Keratinocyte (primary cell): ENCODE data around the gene RNPS1. TPM values are rescaled to one million over a fixed set of nuclear protein-coding genes. Genes with fewer than 3 reads are reported as not detected.

Source experiments
- DNase-seq: peaks from one replicate; pipeline ENCODE4 v3.0.0-alpha.2; 2011; ENCODE audit warnings: low read depth, missing footprints, low spot score
- FAIRE-seq: peaks from 2 replicates; lab custom pipeline; 2011; peaks lifted over from hg19 to GRCh38; lab: Jason Lieb, UNC
- H2AFZ ChIP-seq: 2 replicates; pipeline ENCODE4 v1.6.0; 2012; ENCODE audit warnings: low read length, control low read depth, inconsistent platforms; ENCODE audit not compliant: control insufficient read depth
- H3K27ac ChIP-seq: 2 replicates; pipeline ENCODE4 v1.5.1; 2011; ENCODE audit warnings: low read length; ENCODE audit not compliant: control insufficient read depth, insufficient read depth
- H3K27me3 ChIP-seq: 3 replicates; pipeline ENCODE4 v1.6.0; 2011; ENCODE audit warnings: low read length; ENCODE audit not compliant: control insufficient read depth, insufficient read depth; ENCODE audit errors: extremely low read depth
- H3K36me3 ChIP-seq, 2 experiments: 2 replicates in 1 of 2; 3 replicates in 1 of 2; pipeline ENCODE4 v1.5.1; 2011; ENCODE audit warnings: low read length in 2 of 2, mild to moderate bottlenecking in 1 of 2; ENCODE audit not compliant: control insufficient read depth in 2 of 2, insufficient read depth in 2 of 2; ENCODE audit errors: extremely low read depth in 1 of 2
- H3K4me1 ChIP-seq: 3 replicates; pipeline ENCODE4 v1.5.1; 2011; ENCODE audit warnings: low read length; ENCODE audit not compliant: control insufficient read depth, insufficient read depth; ENCODE audit errors: extremely low read depth
- H3K4me2 ChIP-seq: 3 replicates; pipeline ENCODE4 v1.6.0; 2011; ENCODE audit warnings: low read depth, low read length; ENCODE audit not compliant: control insufficient read depth, insufficient read depth; ENCODE audit errors: extremely low read depth
- H3K4me3 ChIP-seq, 3 experiments: fragments of 200-600 bp in 1 of 3; sonication (generic) in 1 of 3; 2 replicates in 2 of 3; 3 replicates in 1 of 3; pipeline ENCODE4 v1.5.1; 2011 to 2016; ENCODE audit warnings: low read length in 3 of 3, mild to moderate bottlenecking in 3 of 3, control low read depth in 2 of 3, inconsistent platforms in 1 of 3, low read depth in 1 of 3, mixed read lengths in 1 of 3, mixed run types in 1 of 3, moderate library complexity in 1 of 3; ENCODE audit not compliant: control insufficient read depth in 2 of 3, insufficient read depth in 2 of 3; ENCODE audit errors: extremely low read depth in 1 of 3
- H3K79me2 ChIP-seq: 2 replicates; pipeline ENCODE4 v1.6.0; 2012; ENCODE audit warnings: low read length; ENCODE audit not compliant: control insufficient read depth, insufficient read depth
- H3K9ac ChIP-seq: 3 replicates; pipeline ENCODE4 v1.6.0; 2011; ENCODE audit warnings: low read length; ENCODE audit not compliant: control insufficient read depth, insufficient read depth; ENCODE audit errors: extremely low read depth
- H3K9me1 ChIP-seq: 3 replicates; pipeline ENCODE4 v1.6.0; 2011; ENCODE audit warnings: low read length; ENCODE audit not compliant: control insufficient read depth, insufficient read depth; ENCODE audit errors: extremely low read depth
- H3K9me3 ChIP-seq: 2 replicates; pipeline ENCODE4 v1.5.1; 2012; ENCODE audit warnings: low read depth, low read length; ENCODE audit not compliant: control insufficient read depth
- H4K20me1 ChIP-seq: 3 replicates; pipeline ENCODE4 v1.6.0; 2011; ENCODE audit warnings: low read length; ENCODE audit not compliant: control insufficient read depth, insufficient read depth; ENCODE audit errors: extremely low read depth
- EZH2 ChIP-seq: IDR thresholded peaks from one replicate; pipeline ENCODE4 v1.6.1; 2012; ENCODE audit warnings: inconsistent platforms, mild to moderate bottlenecking, low read length, moderate library complexity
- dilution Hi-C: fragments of 300-500 bp; cut with MboI; formaldehyde crosslinking; loops from one replicate; pipeline ENCODE4 v1.7.0; 2020; ENCODE audit warnings: low sequenced_read_pairs; ENCODE audit not compliant: extremely low pct_ligation_motif_present
- polyA plus RNA-seq, 5 experiments: library from polyadenylated mRNA; depleted of rRNA in 3 of 5; stranded (reverse) in 3 of 5; stranded (forward) in 1 of 5; unstranded in 1 of 5; fragments of >200 nt; gene quantifications; 1 replicate in 1 of 5; 2 replicates in 3 of 5; 3 replicates in 1 of 5; pipeline versions ENCODE4 v1.2.1 to v1.2.3, GENCODE V29; 2011 to 2012; ENCODE audit warnings: missing spikeins in 2 of 5, low read depth in 1 of 5, low replicate concordance in 1 of 5
- TF ChIP-seq, protein P1 (sequence below), 3 experiments: IDR thresholded peaks in 1 of 3; conservative IDR thresholded peaks in 1 of 3; optimal IDR thresholded peaks in 1 of 3; 2 replicates in 2 of 3; 3 replicates in 1 of 3; pipeline versions ENCODE3 to v1.5.1; 2011; ENCODE audit warnings: low read length in 3 of 3, mild to moderate bottlenecking in 3 of 3, moderate library complexity in 2 of 3, control low read depth in 1 of 3, inconsistent platforms in 1 of 3; ENCODE audit not compliant: insufficient read depth in 2 of 3; ENCODE audit errors: extremely low read depth in 1 of 3

The RNPS1 gene
- polyA plus RNA-seq, 1 donor (not counting 4 experiments of a cell fraction or from before 2014, with no cell fraction given) = 89.4 TPM

DNA sequence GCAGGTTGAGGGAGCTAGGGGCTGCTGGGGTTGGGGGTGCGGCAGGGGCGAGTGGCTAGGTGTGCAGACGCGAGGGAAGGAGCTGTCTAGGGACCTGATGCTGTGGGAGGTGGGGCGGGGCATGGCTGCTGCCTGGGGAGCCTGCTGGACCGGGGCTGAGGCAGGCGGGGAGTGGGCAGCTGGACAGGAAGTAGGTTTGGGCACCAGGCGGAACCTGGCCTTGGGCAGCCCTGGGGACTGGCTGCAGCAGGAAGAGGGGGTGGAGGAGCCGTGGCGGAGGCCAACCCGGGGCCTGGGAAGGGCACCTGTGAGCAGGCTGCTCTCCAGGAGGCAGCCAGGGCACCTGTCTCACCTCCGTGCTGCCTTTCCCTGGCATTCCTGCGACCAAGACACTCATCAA is 37.5 kb downstream of the RNPS1 start:
- Histone ChIP-seq H3K4me1 (peaks cover 17% of the 10 kb centered on the region), H3K9me3 (no peaks in the 10 kb centered on the region), H3K36me3 (peaks cover 26 to 51% of the 10 kb centered on the region in 2 experiments), H3K4me2 (no peak overlapping the region), H3K9me1 (peaks cover 3% of the 10 kb centered on the region), H4K20me1 (peaks cover 2% of the 10 kb centered on the region), H3K9ac (no peak overlapping the region), H3K79me2 (peaks cover 29% of the 10 kb centered on the region), H2AFZ (no peak overlapping the region), H3K4me3 (no peak overlapping the region), H3K27me3 (no peaks in the 10 kb centered on the region), H3K27ac (no peak overlapping the region)
- no peak for TF ChIP-seq EZH2
- TF ChIP-seq, protein P1, sequence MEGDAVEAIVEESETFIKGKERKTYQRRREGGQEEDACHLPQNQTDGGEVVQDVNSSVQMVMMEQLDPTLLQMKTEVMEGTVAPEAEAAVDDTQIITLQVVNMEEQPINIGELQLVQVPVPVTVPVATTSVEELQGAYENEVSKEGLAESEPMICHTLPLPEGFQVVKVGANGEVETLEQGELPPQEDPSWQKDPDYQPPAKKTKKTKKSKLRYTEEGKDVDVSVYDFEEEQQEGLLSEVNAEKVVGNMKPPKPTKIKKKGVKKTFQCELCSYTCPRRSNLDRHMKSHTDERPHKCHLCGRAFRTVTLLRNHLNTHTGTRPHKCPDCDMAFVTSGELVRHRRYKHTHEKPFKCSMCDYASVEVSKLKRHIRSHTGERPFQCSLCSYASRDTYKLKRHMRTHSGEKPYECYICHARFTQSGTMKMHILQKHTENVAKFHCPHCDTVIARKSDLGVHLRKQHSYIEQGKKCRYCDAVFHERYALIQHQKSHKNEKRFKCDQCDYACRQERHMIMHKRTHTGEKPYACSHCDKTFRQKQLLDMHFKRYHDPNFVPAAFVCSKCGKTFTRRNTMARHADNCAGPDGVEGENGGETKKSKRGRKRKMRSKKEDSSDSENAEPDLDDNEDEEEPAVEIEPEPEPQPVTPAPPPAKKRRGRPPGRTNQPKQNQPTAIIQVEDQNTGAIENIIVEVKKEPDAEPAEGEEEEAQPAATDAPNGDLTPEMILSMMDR (optimal IDR thresholded peaks at IDR 0.05 in 1 of 3, IDR thresholded peaks at IDR 0.05 in 1 of 3, conservative IDR thresholded peaks at IDR 0.05 in 1 of 3; ENCODE audit: extremely low read depth in 1 of 3, insufficient read depth in 2 of 3, low read length in 3 of 3) = no peak
- no peak for FAIRE-seq
- dilution Hi-C loops = no loop called here
- DNase-seq = no peak

DNA sequence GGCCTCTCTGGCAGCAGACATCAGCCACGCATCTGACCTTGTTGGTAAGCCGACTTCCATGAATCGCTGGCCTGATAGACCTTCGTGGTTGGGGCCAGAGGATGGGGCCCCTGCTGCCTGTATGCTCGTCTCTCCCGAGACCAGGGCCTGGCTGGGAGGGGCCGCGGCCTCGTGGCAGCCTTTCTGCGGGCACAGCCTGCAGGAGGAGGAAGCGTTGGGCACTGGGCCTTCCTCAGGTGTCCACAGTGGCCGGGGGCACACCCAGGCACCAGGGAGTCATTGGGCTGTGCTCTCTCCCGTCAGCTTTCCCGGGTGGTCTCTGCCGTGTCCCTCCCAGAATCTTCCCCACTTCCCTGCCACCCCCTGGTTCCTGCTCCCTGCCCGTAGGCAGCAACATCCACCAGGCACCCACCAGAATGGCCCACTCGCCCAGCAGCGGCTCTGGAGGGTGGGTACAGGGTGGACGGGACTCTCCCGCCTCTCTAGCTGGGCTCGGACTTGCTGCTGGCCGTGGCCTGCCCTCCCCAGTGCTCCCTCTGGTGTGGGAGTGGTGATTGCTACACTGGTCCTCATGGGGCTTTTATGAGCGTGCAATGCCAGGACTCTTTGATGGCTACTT is 38.2 kb downstream of the RNPS1 start:
- H3K27me3 ChIP-seq = no peaks in the 10 kb centered on the region
- H3K9ac ChIP-seq = no peak overlapping the region
- TF ChIP-seq, protein P1 (optimal IDR thresholded peaks at IDR 0.05 in 1 of 3, IDR thresholded peaks at IDR 0.05 in 1 of 3, conservative IDR thresholded peaks at IDR 0.05 in 1 of 3; ENCODE audit: extremely low read depth in 1 of 3, insufficient read depth in 2 of 3, low read length in 3 of 3) = no peak
- no peak for TF ChIP-seq EZH2
- H2AFZ ChIP-seq = no peak overlapping the region
- no peaks in the 10 kb centered on the region for H3K9me3 ChIP-seq
- FAIRE-seq = no peak
- no peak for DNase-seq
- H3K36me3 ChIP-seq = peaks cover 22 to 46% of the 10 kb centered on the region in 2 experiments
- no peak overlapping the region for H3K27ac ChIP-seq
- dilution Hi-C loops = no loop called here
- H3K4me2 ChIP-seq = no peak overlapping the region
- peaks cover 35% of the 10 kb centered on the region for H3K79me2 ChIP-seq
- peaks cover 17% of the 10 kb centered on the region for H3K4me1 ChIP-seq
- peaks cover 3% of the 10 kb centered on the region for H3K9me1 ChIP-seq
- H4K20me1 ChIP-seq = no peaks in the 10 kb centered on the region
- no peak overlapping the region for H3K4me3 ChIP-seq
